Measurements from ENCODE around the gene ERO1A.

DNA sequence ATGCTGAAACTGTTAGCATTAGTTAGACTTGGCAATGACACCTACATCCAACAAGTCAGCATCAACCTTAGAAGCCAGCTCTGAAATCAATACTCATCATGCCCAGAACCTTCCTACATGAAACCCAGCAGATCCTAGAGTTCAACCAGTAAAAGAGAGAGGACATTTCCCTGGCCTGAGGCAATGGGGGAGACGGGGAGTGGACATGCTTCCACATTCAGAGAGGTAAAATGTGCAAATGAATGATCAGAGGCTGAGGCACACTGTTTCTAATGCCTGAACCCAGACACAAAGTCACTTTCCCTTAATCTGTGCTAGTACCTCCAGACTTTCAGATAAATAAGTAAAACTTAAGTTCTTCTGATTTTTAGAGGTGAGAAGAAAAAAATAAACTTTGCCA, 34.5 kb downstream of the ERO1A start:
- TF ChIP-seq EZH2 (IDR thresholded peaks at IDR 0.05) = no peak
- no peak for TF ChIP-seq POLR2AphosphoS5 (IDR thresholded peaks at IDR 0.05; ENCODE audit: borderline replicate concordance, low read depth, low read length)
- no peak for TF ChIP-seq FOXP2 (optimal IDR thresholded peaks at IDR 0.05; ENCODE audit: control extremely low read depth, extremely low read length, insufficient read depth)

All from SK-N-MC (cell line).